ENCODE data around the gene LRP8.

The LRP8 gene

GRCh38 chr1:53339736-53340635 is 12.1 kb upstream of the LRP8 start:
- DNase-seq = no peak

GRCh38 chr1:53338423-53338822 is 10.6 kb upstream of the LRP8 start:
- DNase-seq = no peak

GRCh38 chr1:53337499-53337898 is 9.6 kb upstream of the LRP8 start:
- DNase-seq = no peak

GRCh38 chr1:53336146-53336545 is 8.3 kb upstream of the LRP8 start:
- no peak for DNase-seq

- no peak for DNase-seq
Observed at GRCh38 chr1:53335661-53336060, 7.8 kb upstream of the LRP8 start.

- DNase-seq = no peak
Observed at GRCh38 chr1:53334781-53335180, 6.9 kb upstream of the LRP8 start.

- no peak for DNase-seq
Observed at GRCh38 chr1:53334312-53334711, 6.4 kb upstream of the LRP8 start.

- no peak for DNase-seq
Observed at GRCh38 chr1:53332833-53333232, 5.0 kb upstream of the LRP8 start.

- no peak for DNase-seq
Observed at GRCh38 chr1:53332186-53332564, 4.3 kb upstream of the LRP8 start.

- DNase-seq = no peak
Observed at GRCh38 chr1:53331446-53332185, 3.7 kb upstream of the LRP8 start.

- no peak for DNase-seq
Observed at GRCh38 chr1:53330819-53331218, 2.9 kb upstream of the LRP8 start.

GRCh38 chr1:53328541-53329499 is 950 bp upstream of the LRP8 start:
- DNase-seq = peak in 1 of 6 experiments; percentile 4

- peak in 5 of 6 experiments; percentile 13 to 69 (median 45) for DNase-seq
Observed at GRCh38 chr1:53327182-53327913, 522 bp downstream of the LRP8 start.

GRCh38 chr1:53326598-53327181 is 1.2 kb downstream of the LRP8 start:
- peak in 1 of 6 experiments; percentile 49 for DNase-seq

GRCh38 chr1:53326088-53326597 is 1.7 kb downstream of the LRP8 start:
- DNase-seq = peak; percentile 67 to 82 (median 74)

GRCh38 chr1:53325326-53326087 is 2.4 kb downstream of the LRP8 start:
- no peak for DNase-seq

- no peak for DNase-seq
Observed at GRCh38 chr1:53324728-53325297, 3.1 kb downstream of the LRP8 start.

- DNase-seq = no peak
Observed at GRCh38 chr1:53324321-53324720, 3.5 kb downstream of the LRP8 start.

GRCh38 chr1:53323316-53323715 is 4.6 kb downstream of the LRP8 start:
- no peak for DNase-seq
